IPS DF 6.9 (cell line): Measurements from ENCODE around the gene TP53.

Experiments used
- DNase-seq: peaks from one replicate; pipeline ENCODE4 v3.0.0-alpha.2; 2013; ENCODE audit warnings: low read depth, low spot score
- H3K27ac ChIP-seq: one replicate; pipeline ENCODE4 v1.5.1; 2013; ENCODE audit warnings: low read length, control low read depth
- H3K27me3 ChIP-seq: 2 replicates; pipeline ENCODE4 v1.6.1; 2013; ENCODE audit warnings: mild to moderate bottlenecking, low read length; ENCODE audit not compliant: control insufficient read depth, insufficient read depth
- H3K36me3 ChIP-seq: 2 replicates; pipeline ENCODE4 v1.6.1; 2013; ENCODE audit warnings: low read length; ENCODE audit not compliant: control insufficient read depth, insufficient read depth
- H3K4me1 ChIP-seq: 2 replicates; pipeline ENCODE4 v1.6.1; 2013; ENCODE audit warnings: low read length; ENCODE audit not compliant: control insufficient read depth, insufficient read depth
- H3K4me3 ChIP-seq: 2 replicates; pipeline ENCODE4 v1.5.1; 2013; ENCODE audit warnings: mild to moderate bottlenecking, low read length
- H3K9me3 ChIP-seq: 2 replicates; pipeline ENCODE4 v1.6.1; 2013; ENCODE audit warnings: low read length, inconsistent platforms; ENCODE audit not compliant: control insufficient read depth, insufficient read depth
- WGBS: extraction: QIAGEN DNeasy Blood & Tissue Kit; methylation state at CpG from one replicate; pipeline ENCODE4 v1.1.7; 2013; ENCODE audit warnings: mixed read lengths, missing lambda C conversion rate; ENCODE audit not compliant: insufficient read length, insufficient coverage; 5-methylcytosine and 5-hydroxymethylcytosine counted together

The TP53 gene

GRCh38 chr17:7706631-7707354, 19.5 kb upstream of the TP53 start:
- Histone ChIP-seq H3K27me3 (no peaks in the 10 kb centered on the region), H3K27ac (no peak overlapping the region), H3K4me1 (peaks cover 8% of the 10 kb centered on the region), H3K4me3 (no peak overlapping the region), H3K36me3 (no peaks in the 10 kb centered on the region; the same call in 1 of the 2 replicates), H3K9me3 (no peaks in the 10 kb centered on the region)
- no peak for DNase-seq
- no CpG with 5 or more reads among the region's 3 CpGs for WGBS

GRCh38 chr17:7705269-7706255, 18.3 kb upstream of the TP53 start:
- Histone ChIP-seq H3K36me3 (no peaks in the 10 kb centered on the region; the same call in 1 of the 2 replicates), H3K27me3 (no peaks in the 10 kb centered on the region), H3K4me1 (peaks cover 8% of the 10 kb centered on the region), H3K27ac (no peak overlapping the region), H3K9me3 (no peaks in the 10 kb centered on the region), H3K4me3 (peak overlapping the region; percentile 64)
- no CpG with 5 or more reads among the region's 50 CpGs for WGBS
- no peak for DNase-seq

- no CpG with 5 or more reads among the region's 45 CpGs for WGBS
- Histone ChIP-seq H3K36me3 (no peaks in the 10 kb centered on the region; the same call in 1 of the 2 replicates), H3K27ac (no peak within 1 kb of the TSS), H3K4me1 (peaks cover 8% of the 10 kb centered on the region), H3K4me3 (peak within 1 kb of the TSS; percentile 64), H3K27me3 (no peaks in the 10 kb centered on the region), H3K9me3 (no peaks in the 10 kb centered on the region)
- no peak for DNase-seq
These were observed 17.4 kb upstream of the TP53 start, which contains the start of gene EFNB3 for GRCh38 chr17:7704601-7705268. TSS of gene EFNB3 (plus strand) at chr17:7705202. CDS start at chr17:7705599, 397 bp downstream.

GRCh38 chr17:7703584-7704479, 16.5 kb upstream of the TP53 start:
- H3K27me3 ChIP-seq, result no peaks in the 10 kb centered on the region
- no CpG with 5 or more reads among the region's 24 CpGs for WGBS
- H3K9me3 ChIP-seq, result no peaks in the 10 kb centered on the region
- peaks cover 8% of the 10 kb centered on the region for H3K4me1 ChIP-seq
- H3K4me3 ChIP-seq, result peak overlapping the region; percentile 13; the same call in 1 of the 2 replicates
- no peaks in the 10 kb centered on the region; the same call in 1 of the 2 replicates for H3K36me3 ChIP-seq
- no peak for DNase-seq
- H3K27ac ChIP-seq, result no peak overlapping the region

- Histone ChIP-seq H3K4me1 (peaks cover 8% of the 10 kb centered on the region), H3K9me3 (no peaks in the 10 kb centered on the region), H3K36me3 (no peaks in the 10 kb centered on the region; the same call in 1 of the 2 replicates), H3K27me3 (no peaks in the 10 kb centered on the region), H3K4me3 (no peak overlapping the region), H3K27ac (no peak overlapping the region)
- WGBS, result no CpG with 5 or more reads among the region's 13 CpGs
- no peak for DNase-seq
These were observed 15.5 kb upstream of the TP53 start for GRCh38 chr17:7702776-7703175.

GRCh38 chr17:7701681-7702080, 14.4 kb upstream of the TP53 start:
- H3K27ac ChIP-seq, result no peak overlapping the region
- H3K4me3 ChIP-seq, result no peak overlapping the region
- DNase-seq, result no peak
- no peaks in the 10 kb centered on the region; the same call in 1 of the 2 replicates for H3K36me3 ChIP-seq
- H3K27me3 ChIP-seq, result no peaks in the 10 kb centered on the region
- peaks cover 8% of the 10 kb centered on the region for H3K4me1 ChIP-seq
- no CpG with 5 or more reads among the region's 14 CpGs for WGBS
- H3K9me3 ChIP-seq, result no peaks in the 10 kb centered on the region

GRCh38 chr17:7700510-7700909, 13.2 kb upstream of the TP53 start:
- Histone ChIP-seq H3K4me3 (no peak overlapping the region), H3K9me3 (no peaks in the 10 kb centered on the region), H3K36me3 (no peaks in the 10 kb centered on the region; the same call in 1 of the 2 replicates), H3K4me1 (peaks cover 6% of the 10 kb centered on the region), H3K27me3 (no peaks in the 10 kb centered on the region), H3K27ac (no peak overlapping the region)
- no peak for DNase-seq
- no CpG with 5 or more reads among the region's 7 CpGs for WGBS

- H3K4me3 ChIP-seq, result no peak overlapping the region
These were observed 10.7 kb upstream of the TP53 start for GRCh38 chr17:7697828-7698588.

GRCh38 chr17:7695586-7695985, 8.3 kb upstream of the TP53 start:
- Histone ChIP-seq H3K27me3 (no peaks in the 10 kb centered on the region), H3K4me1 (no peaks in the 10 kb centered on the region), H3K36me3 (no peaks in the 10 kb centered on the region), H3K4me3 (no peak overlapping the region), H3K9me3 (no peaks in the 10 kb centered on the region), H3K27ac (no peak overlapping the region)
- no peak for DNase-seq
- no CpG with 5 or more reads among the region's 10 CpGs for WGBS

More at GRCh38 chr17:7697828-7698588, 10.7 kb upstream of the TP53 start:
- Histone ChIP-seq H3K27ac (no peak overlapping the region), H3K36me3 (no peaks in the 10 kb centered on the region; the same call in 1 of the 2 replicates), H3K4me1 (peaks cover under 1% of the 10 kb centered on the region; the same call in 1 of the 2 replicates), H3K27me3 (no peaks in the 10 kb centered on the region), H3K9me3 (no peaks in the 10 kb centered on the region)
- WGBS, result no CpG with 5 or more reads among the region's 4 CpGs
- no peak for DNase-seq
